ENCODE measurements around the gene RAD51B. TPM values are rescaled to one million over a fixed set of nuclear protein-coding genes. Genes with fewer than 3 reads are reported as not detected.
A peak's percentile ranks its signal among the peaks of the same experiment; 100 is the strongest.

RAD51B gene
- total and polyA plus RNA-seq, 2 donors (not counting 1 experiment from before 2014, with no cell fraction given): 4.6 to 16.3 TPM

DNA sequence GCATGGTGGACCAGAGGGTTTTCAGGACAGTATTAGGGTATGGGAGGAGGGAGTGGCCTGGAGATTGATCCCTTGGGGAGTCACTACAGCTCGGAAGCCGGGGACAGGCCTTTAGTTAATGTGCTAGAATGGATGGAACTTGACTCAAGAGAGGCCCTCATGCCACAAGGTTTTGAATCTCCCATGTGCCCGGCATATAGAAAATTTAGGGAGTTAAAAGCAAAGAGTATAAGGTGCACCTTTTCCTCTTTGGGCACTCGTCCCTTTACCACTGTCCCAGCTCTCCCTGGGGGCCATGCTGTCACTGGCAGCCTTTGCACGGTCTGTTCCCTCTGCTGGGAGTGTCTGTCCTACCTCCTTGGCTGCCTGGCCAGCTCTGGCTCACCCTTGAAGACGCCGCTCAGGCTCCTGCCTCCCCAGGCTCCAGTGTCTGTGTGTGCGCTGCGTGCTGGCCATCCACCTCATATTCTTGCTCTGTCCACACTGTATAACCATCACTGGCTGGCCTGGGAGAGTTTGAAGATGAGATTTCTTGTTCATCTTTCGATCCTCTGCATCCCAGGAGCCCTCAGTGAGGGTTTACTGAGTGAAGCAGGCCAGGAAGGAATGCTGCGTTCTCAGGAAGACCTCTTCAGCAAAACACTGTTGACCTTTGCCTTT, 811.9 kb downstream of the RAD51B start:
- Histone ChIP-seq H3K4me3 (replicated peaks in 1 of 4; ENCODE audit: control extremely low read depth in 1 of 4, insufficient read depth in 1 of 4, low read depth in 3 of 4, low read length in 4 of 4) (no peak overlapping the region), H3K9ac (ENCODE audit: insufficient read depth, low read length) (no peak overlapping the region), H3K36me3 (ENCODE audit: control insufficient read depth, insufficient read depth, low read length) (no peaks in the 10 kb centered on the region), H3K27ac (ENCODE audit: insufficient read depth, low read length) (no peak overlapping the region), H3K4me1 (ENCODE audit: control insufficient read depth, extremely low read depth, insufficient read depth, low read length) (peaks cover 12% of the 10 kb centered on the region), H3K79me2 (ENCODE audit: control insufficient read depth, insufficient read depth, low read length) (no peaks in the 10 kb centered on the region), H3K4me2 (ENCODE audit: extremely low read depth, insufficient read depth, low read length) (no peak overlapping the region), H3K27me3 (ENCODE audit: control insufficient read depth, insufficient read depth, low read length) (no peaks in the 10 kb centered on the region), H2AFZ (ENCODE audit: low read length) (peak overlapping the region; percentile 2), H3K9me3 (ENCODE audit: control insufficient read depth, insufficient read depth, low read depth, low read length) (no peaks in the 10 kb centered on the region), H4K20me1 (ENCODE audit: control insufficient read depth, extremely low read depth, insufficient read depth, low read length) (no peaks in the 10 kb centered on the region)
- no peak for DNase-seq (ENCODE audit: low read depth in 2 of 2)
- TF ChIP-seq EZH2 (IDR thresholded peaks at IDR 0.05; ENCODE audit: low read length, missing control alignments): no peak
- TF ChIP-seq, protein P1, sequence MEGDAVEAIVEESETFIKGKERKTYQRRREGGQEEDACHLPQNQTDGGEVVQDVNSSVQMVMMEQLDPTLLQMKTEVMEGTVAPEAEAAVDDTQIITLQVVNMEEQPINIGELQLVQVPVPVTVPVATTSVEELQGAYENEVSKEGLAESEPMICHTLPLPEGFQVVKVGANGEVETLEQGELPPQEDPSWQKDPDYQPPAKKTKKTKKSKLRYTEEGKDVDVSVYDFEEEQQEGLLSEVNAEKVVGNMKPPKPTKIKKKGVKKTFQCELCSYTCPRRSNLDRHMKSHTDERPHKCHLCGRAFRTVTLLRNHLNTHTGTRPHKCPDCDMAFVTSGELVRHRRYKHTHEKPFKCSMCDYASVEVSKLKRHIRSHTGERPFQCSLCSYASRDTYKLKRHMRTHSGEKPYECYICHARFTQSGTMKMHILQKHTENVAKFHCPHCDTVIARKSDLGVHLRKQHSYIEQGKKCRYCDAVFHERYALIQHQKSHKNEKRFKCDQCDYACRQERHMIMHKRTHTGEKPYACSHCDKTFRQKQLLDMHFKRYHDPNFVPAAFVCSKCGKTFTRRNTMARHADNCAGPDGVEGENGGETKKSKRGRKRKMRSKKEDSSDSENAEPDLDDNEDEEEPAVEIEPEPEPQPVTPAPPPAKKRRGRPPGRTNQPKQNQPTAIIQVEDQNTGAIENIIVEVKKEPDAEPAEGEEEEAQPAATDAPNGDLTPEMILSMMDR (conservative IDR thresholded peaks at IDR 0.05 in 1 of 2, IDR thresholded peaks at IDR 0.05 in 1 of 2; ENCODE audit: low read depth in 1 of 2, low read length in 2 of 2): no peak

DNA sequence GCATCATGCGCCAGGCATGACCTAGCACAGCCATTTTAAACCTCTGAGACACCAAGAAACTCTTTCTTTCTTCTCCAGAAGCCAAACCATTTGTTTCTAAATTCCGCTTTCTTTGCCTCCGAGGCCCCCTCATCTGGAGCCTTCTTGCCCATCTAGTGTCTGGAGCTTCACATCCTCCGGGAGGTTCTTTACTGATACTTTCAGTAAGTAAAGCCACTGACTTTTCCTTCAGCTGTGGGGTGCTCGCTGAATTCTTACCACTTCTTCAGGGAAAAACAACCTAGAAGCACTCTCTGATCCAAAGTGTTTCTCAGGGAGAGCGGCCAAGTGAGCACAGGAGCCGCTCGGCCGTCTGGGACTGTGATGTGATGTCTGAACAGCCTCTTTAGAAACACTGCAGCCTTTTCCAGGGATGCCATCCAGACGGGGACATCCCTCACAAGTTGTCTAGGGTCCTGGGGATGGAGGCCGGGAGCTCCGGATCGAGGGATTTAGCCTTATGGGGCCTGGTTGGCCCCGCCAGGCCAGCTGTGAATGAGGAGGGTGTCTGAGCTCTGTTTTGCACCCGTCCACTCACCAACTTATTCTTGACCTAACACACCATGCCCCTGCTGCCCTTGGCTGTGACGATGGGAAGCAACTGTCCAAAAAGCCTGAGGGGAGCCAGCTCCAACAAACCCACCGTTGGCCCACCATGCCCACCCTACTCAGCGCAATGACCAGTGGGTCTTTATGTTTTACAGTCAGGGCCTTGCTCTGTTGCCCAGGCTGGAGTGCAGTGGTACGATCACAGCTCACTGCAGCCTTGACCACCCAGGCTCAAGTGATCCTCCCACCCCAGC, 812.7 kb downstream of the RAD51B start:
- Histone ChIP-seq H3K4me1 (ENCODE audit: control insufficient read depth, extremely low read depth, insufficient read depth, low read length) (peaks cover 15% of the 10 kb centered on the region), H3K4me3 (replicated peaks in 1 of 4; ENCODE audit: control extremely low read depth in 1 of 4, insufficient read depth in 1 of 4, low read depth in 3 of 4, low read length in 4 of 4) (no peak overlapping the region), H3K36me3 (ENCODE audit: control insufficient read depth, insufficient read depth, low read length) (no peaks in the 10 kb centered on the region), H3K9me3 (ENCODE audit: control insufficient read depth, insufficient read depth, low read depth, low read length) (no peaks in the 10 kb centered on the region), H3K9ac (ENCODE audit: insufficient read depth, low read length) (no peak overlapping the region), H2AFZ (ENCODE audit: low read length) (peak overlapping the region; percentile 2), H3K79me2 (ENCODE audit: control insufficient read depth, insufficient read depth, low read length) (no peaks in the 10 kb centered on the region), H3K27me3 (ENCODE audit: control insufficient read depth, insufficient read depth, low read length) (no peaks in the 10 kb centered on the region), H3K27ac (ENCODE audit: insufficient read depth, low read length) (no peak overlapping the region), H4K20me1 (ENCODE audit: control insufficient read depth, extremely low read depth, insufficient read depth, low read length) (no peaks in the 10 kb centered on the region), H3K4me2 (ENCODE audit: extremely low read depth, insufficient read depth, low read length) (no peak overlapping the region)
- TF ChIP-seq EZH2 (IDR thresholded peaks at IDR 0.05; ENCODE audit: low read length, missing control alignments): no peak
- TF ChIP-seq, protein P1 (conservative IDR thresholded peaks at IDR 0.05 in 1 of 2, IDR thresholded peaks at IDR 0.05 in 1 of 2; ENCODE audit: low read depth in 1 of 2, low read length in 2 of 2): no peak
- DNase-seq (ENCODE audit: low read depth in 2 of 2): no peak

GRCh38 chr14:68633131-68633991, 813.8 kb downstream of the RAD51B start:
- Histone ChIP-seq H4K20me1 (ENCODE audit: control insufficient read depth, extremely low read depth, insufficient read depth, low read length) (no peaks in the 10 kb centered on the region), H3K36me3 (ENCODE audit: control insufficient read depth, insufficient read depth, low read length) (no peaks in the 10 kb centered on the region), H3K4me2 (ENCODE audit: extremely low read depth, insufficient read depth, low read length) (no peak overlapping the region), H2AFZ (ENCODE audit: low read length) (peak overlapping the region; percentile 57), H3K27me3 (ENCODE audit: control insufficient read depth, insufficient read depth, low read length) (no peaks in the 10 kb centered on the region), H3K79me2 (ENCODE audit: control insufficient read depth, insufficient read depth, low read length) (no peaks in the 10 kb centered on the region), H3K9me3 (ENCODE audit: control insufficient read depth, insufficient read depth, low read depth, low read length) (no peaks in the 10 kb centered on the region), H3K9ac (ENCODE audit: insufficient read depth, low read length) (no peak overlapping the region), H3K27ac (ENCODE audit: insufficient read depth, low read length) (no peak overlapping the region), H3K4me3 (replicated peaks in 1 of 4; ENCODE audit: control extremely low read depth in 1 of 4, insufficient read depth in 1 of 4, low read depth in 3 of 4, low read length in 4 of 4) (no peak overlapping the region), H3K4me1 (ENCODE audit: control insufficient read depth, extremely low read depth, insufficient read depth, low read length) (peaks cover 23% of the 10 kb centered on the region)
- DNase-seq (ENCODE audit: low read depth in 2 of 2): peak; percentile 20 to 57
- no peak for TF ChIP-seq EZH2 (IDR thresholded peaks at IDR 0.05; ENCODE audit: low read length, missing control alignments)
- TF ChIP-seq, protein P1 (conservative IDR thresholded peaks at IDR 0.05 in 1 of 2, IDR thresholded peaks at IDR 0.05 in 1 of 2; ENCODE audit: low read depth in 1 of 2, low read length in 2 of 2): no peak
